IMR-90 (cell line): ENCODE measurements around the gene HOXB9. TPM values are rescaled to one million over a fixed set of nuclear protein-coding genes. Genes with fewer than 3 reads are reported as not detected.
A peak's percentile ranks its signal among the peaks of the same experiment; 100 is the strongest.

ENCODE experiments used
- ATAC-seq: fragments of 200-7000 bp; cut with Tn5 transposase; 2 replicates; pipeline ENCODE4 v1.9.1; 2020; ENCODE audit warnings: low read depth, mild to moderate bottlenecking, moderate library complexity
- BruUV-seq: library from RNA; stranded (reverse); fragments of 400-500 nt; replicated peaks from 2 replicates; lab custom pipeline; 2021; lab: Mats Ljungman, UMichigan
- CTCF ChIA-PET: fragments of 300-600 bp; formaldehyde crosslinking; extraction: SDS; loops from one replicate; lab custom pipeline; 2021; ENCODE audit warnings: antibody characterized with exemption; lab: Yijun Ruan, JAX
- POLR2A ChIA-PET: fragments of 300-600 bp; sonication (Branson Sonifier 250); formaldehyde crosslinking; loops from one replicate; lab custom pipeline; 2022; ENCODE audit warnings: antibody characterized with exemption; ENCODE audit not compliant: unreplicated experiment; lab: Charles Lee
- DNase-seq: peaks from one replicate; pipeline ENCODE4 v3.0.0; 2013
- H2AFZ ChIP-seq: replicated peaks from 2 replicates; pipeline ENCODE3; 2013; ENCODE audit warnings: low read length, mild to moderate bottlenecking; ENCODE audit not compliant: poor library complexity
- H2AK5ac ChIP-seq: 2 replicates; pipeline ENCODE4 v1.6.1; 2013; ENCODE audit warnings: low read depth, low read length, inconsistent platforms
- H2AK9ac ChIP-seq: replicated peaks from 2 replicates; pipeline ENCODE3; 2013; ENCODE audit warnings: mild to moderate bottlenecking, low read depth, low read length, moderate library complexity; ENCODE audit not compliant: poor library complexity
- H2BK120ac ChIP-seq: 2 replicates; pipeline ENCODE4 v1.6.1; 2013; ENCODE audit warnings: low read depth, low read length, inconsistent platforms
- H2BK15ac ChIP-seq: 3 replicates; pipeline ENCODE4 v1.6.1; 2013; ENCODE audit warnings: low read depth, low read length, inconsistent platforms
- H2BK20ac ChIP-seq: 2 replicates; pipeline ENCODE4 v1.6.1; 2013; ENCODE audit warnings: low read depth, mild to moderate bottlenecking, inconsistent platforms, low read length, moderate library complexity
- H2BK5ac ChIP-seq: 2 replicates; pipeline ENCODE4 v1.6.1; 2013; ENCODE audit warnings: mild to moderate bottlenecking, low read depth, low read length, inconsistent platforms; ENCODE audit not compliant: poor library complexity, severe bottlenecking
- H3K14ac ChIP-seq: replicated peaks from 2 replicates; pipeline ENCODE4 v1.6.1; 2013; ENCODE audit warnings: low read depth, low read length, inconsistent platforms
- H3K18ac ChIP-seq: 2 replicates; pipeline ENCODE4 v1.6.1; 2013; ENCODE audit warnings: low read depth, low read length, control low read depth
- H3K23ac ChIP-seq: 2 replicates; pipeline ENCODE4 v1.6.1; 2013; ENCODE audit warnings: low read depth, low read length, inconsistent platforms
- H3K27ac ChIP-seq: 2 replicates; pipeline ENCODE4 v1.5.1; 2013; ENCODE audit warnings: mild to moderate bottlenecking, control low read depth, low read length; ENCODE audit not compliant: insufficient read depth
- H3K27me3 ChIP-seq: 2 replicates; pipeline ENCODE4 v1.6.1; 2013; ENCODE audit warnings: low read length; ENCODE audit not compliant: control insufficient read depth, insufficient read depth
- H3K36me3 ChIP-seq: 2 replicates; pipeline ENCODE4 v1.6.1; 2013; ENCODE audit warnings: low read length, mixed read lengths; ENCODE audit not compliant: control insufficient read depth, insufficient read depth
- H3K4ac ChIP-seq: 2 replicates; pipeline ENCODE4 v1.6.1; 2013; ENCODE audit warnings: low read depth, low read length, inconsistent platforms
- H3K4me1 ChIP-seq: 2 replicates; pipeline ENCODE4 v1.6.1; 2013; ENCODE audit warnings: low read length, mixed read lengths; ENCODE audit not compliant: control insufficient read depth, insufficient read depth
- H3K4me2 ChIP-seq: 2 replicates; pipeline ENCODE4 v1.6.1; 2013; ENCODE audit warnings: low read depth, mild to moderate bottlenecking, control low read depth, low read length, moderate library complexity
- H3K4me3 ChIP-seq: 2 replicates; pipeline ENCODE4 v1.5.1; 2013; ENCODE audit warnings: low read depth, mild to moderate bottlenecking, control low read depth, low read length, moderate library complexity; ENCODE audit not compliant: insufficient read depth
- H3K56ac ChIP-seq: 2 replicates; pipeline ENCODE4 v1.6.1; 2013; ENCODE audit warnings: low read length, inconsistent platforms; ENCODE audit not compliant: insufficient read depth; ENCODE audit errors: extremely low read depth
- H3K79me1 ChIP-seq, 2 experiments: 2 replicates each; pipeline ENCODE4 v1.6.1; 2013; ENCODE audit warnings: low read length in 2 of 2, inconsistent platforms in 1 of 2, low read depth in 1 of 2
- H3K9ac ChIP-seq: 2 replicates; pipeline ENCODE4 v1.6.1; 2013; ENCODE audit warnings: low read depth, low read length, control low read depth
- H3K9me1 ChIP-seq: 2 replicates; pipeline ENCODE4 v1.6.1; 2013; ENCODE audit warnings: low read length, inconsistent platforms; ENCODE audit not compliant: insufficient read depth
- H3K9me3 ChIP-seq: 2 replicates; pipeline ENCODE4 v1.6.1; 2013; ENCODE audit warnings: low read length; ENCODE audit not compliant: control insufficient read depth, insufficient read depth
- H4K20me1 ChIP-seq: 2 replicates; pipeline ENCODE4 v1.6.1; 2013; ENCODE audit warnings: low read length, inconsistent platforms; ENCODE audit not compliant: insufficient read depth
- H4K5ac ChIP-seq: 2 replicates; pipeline ENCODE4 v1.6.1; 2013; ENCODE audit warnings: mild to moderate bottlenecking, low read depth, low read length, control low read depth
- H4K8ac ChIP-seq, 2 experiments: 2 replicates each; pipeline ENCODE4 v1.6.1; 2013; ENCODE audit warnings: low read depth in 2 of 2, low read length in 2 of 2, control low read depth in 1 of 2, inconsistent platforms in 1 of 2
- H4K91ac ChIP-seq: 2 replicates; pipeline ENCODE4 v1.6.1; 2013; ENCODE audit warnings: low read depth, low read length, inconsistent platforms; ENCODE audit not compliant: insufficient read depth
- BHLHE40 ChIP-seq: fragments of 150-350 bp; IDR thresholded peaks from 2 replicates; pipeline ENCODE4 v1.6.1; 2016; ENCODE audit warnings: mild to moderate bottlenecking, low read depth, low read length
- CEBPB ChIP-seq: IDR thresholded peaks from 2 replicates; pipeline ENCODE4 v1.6.1; 2012; ENCODE audit warnings: low read depth, low read length, improper control_type of control experiment
- CHD1 ChIP-seq: IDR thresholded peaks from 2 replicates; pipeline ENCODE4 v1.6.1; 2012; ENCODE audit warnings: low read depth, low read length, improper control_type of control experiment
- FOS ChIP-seq: fragments of 150-350 bp; IDR thresholded peaks from 2 replicates; pipeline ENCODE4 v1.6.1; 2016; ENCODE audit warnings: low read depth, low read length
- MAFK ChIP-seq: IDR thresholded peaks from 2 replicates; pipeline ENCODE4 v1.6.1; 2012; ENCODE audit warnings: low read depth, low read length, improper control_type of control experiment
- MAZ ChIP-seq: IDR thresholded peaks from 2 replicates; pipeline ENCODE4 v1.6.1; 2012; ENCODE audit warnings: low read depth, mild to moderate bottlenecking, low read length, improper control_type of control experiment, moderate library complexity, borderline replicate concordance
- MXI1 ChIP-seq: IDR thresholded peaks from 2 replicates; pipeline ENCODE4 v1.6.1; 2012; ENCODE audit warnings: low read depth, mild to moderate bottlenecking, low read length, moderate library complexity, borderline replicate concordance
- NFE2L2 ChIP-seq: fragments of 150-350 bp; IDR thresholded peaks from 2 replicates; pipeline ENCODE4 v1.6.1; 2016; ENCODE audit warnings: low read depth, mild to moderate bottlenecking, low read length
- POLR2A ChIP-seq: IDR thresholded peaks from 2 replicates; pipeline ENCODE4 v1.6.1; 2012; ENCODE audit warnings: mild to moderate bottlenecking, low read depth, low read length
- RAD21 ChIP-seq: IDR thresholded peaks from 2 replicates; pipeline ENCODE4 v1.6.1; 2012; ENCODE audit warnings: low read length, improper control_type of control experiment
- RCOR1 ChIP-seq: IDR thresholded peaks from 2 replicates; pipeline ENCODE4 v1.6.1; 2012; ENCODE audit warnings: mild to moderate bottlenecking, low read length, improper control_type of control experiment; ENCODE audit not compliant: insufficient replicate concordance
- RFX5 ChIP-seq: IDR thresholded peaks from 2 replicates; pipeline ENCODE4 v1.8.0; 2012; ENCODE audit warnings: low read depth, mild to moderate bottlenecking, low read length, moderate library complexity
- SMC3 ChIP-seq: fragments of 150-350 bp; IDR thresholded peaks from 2 replicates; pipeline ENCODE4 v1.6.1; 2016; ENCODE audit warnings: low read depth, mild to moderate bottlenecking, antibody characterized with exemption, low read length, moderate library complexity
- WGBS, 2 experiments: methylation state at CpG; one replicate each; pipeline versions ENCODE4 v1.1.5 to v1.1.7; 2013; ENCODE audit warnings: missing lambda C conversion rate in 2 of 2; ENCODE audit not compliant: insufficient read length in 1 of 2; ENCODE audit errors: extremely low coverage in 2 of 2; 5-methylcytosine and 5-hydroxymethylcytosine counted together
- dilution Hi-C: fragments of 300-500 bp; cut with HindIII; formaldehyde crosslinking; loops from one replicate; pipeline ENCODE4 v1.14.3; 2018; ENCODE audit warnings: low sequenced_read_pairs; ENCODE audit not compliant: unreplicated experiment
- in situ Hi-C: fragments of 300-500 bp; cut with MboI; formaldehyde crosslinking; loops from 3 replicates; pipeline ENCODE4 v1.14.3; 2019; ENCODE audit warnings: low sequenced_read_pairs, inconsistent platforms, mixed read lengths
- intact Hi-C: fragments of 100-400 bp; cut with micrococcal nuclease; formaldehyde crosslinking; loops from 2 replicates; pipeline ENCODE4 v1.10.0; 2022
- polyA plus RNA-seq, 3 experiments: library from polyadenylated mRNA; depleted of rRNA; stranded (reverse); fragments of >200 nt; gene quantifications; 2 replicates each; pipeline ENCODE4 v1.2.3, GENCODE V29; 2012; ENCODE audit warnings: low replicate concordance in 1 of 3
- total RNA-seq: library from RNA; depleted of rRNA; stranded (reverse); fragments of >200 nt; gene quantifications from 2 replicates; pipeline ENCODE4 v1.2.3, GENCODE V29; 2012
- TF ChIP-seq, protein P1 (sequence below): fragments of 150-350 bp; IDR thresholded peaks from 2 replicates; pipeline ENCODE4 v1.6.1; 2017; ENCODE audit warnings: mild to moderate bottlenecking, antibody characterized with exemption, low read length, low read depth
- TF ChIP-seq, protein P2 (sequence below): fragments of 150-350 bp; IDR thresholded peaks from 2 replicates; pipeline ENCODE4 v1.6.1; 2016; ENCODE audit warnings: low read depth, mild to moderate bottlenecking, low read length, moderate library complexity, borderline replicate concordance
- TF ChIP-seq, protein P3 (sequence below): conservative IDR thresholded peaks from 2 replicates; pipeline ENCODE4 v1.5.1; 2012; ENCODE audit warnings: mild to moderate bottlenecking, low read depth, low read length, improper control_type of control experiment

Gene HOXB9
- total and polyA plus RNA-seq, 2 of the 4 experiments (the other 2 are of a cell fraction) = 0.05 TPM; not detected in 1

DNA sequence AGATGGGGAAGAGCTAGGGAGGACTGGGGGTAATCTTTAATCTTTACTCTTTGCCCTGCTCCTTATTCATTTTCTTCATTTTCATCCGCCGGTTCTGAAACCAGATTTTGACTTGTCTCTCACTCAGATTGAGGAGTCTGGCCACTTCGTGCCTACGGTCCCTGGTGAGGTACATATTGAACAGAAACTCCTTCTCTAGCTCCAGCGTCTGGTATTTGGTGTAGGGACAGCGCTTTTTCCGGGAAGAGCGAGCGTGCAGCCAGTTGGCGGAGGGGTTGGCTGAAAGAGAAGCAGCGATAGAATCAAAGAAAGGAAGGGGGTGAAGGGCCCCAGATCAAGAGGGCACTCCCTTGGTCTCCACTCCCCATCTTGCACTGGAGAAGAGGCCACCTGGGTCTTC is 3.3 kb downstream of the HOXB9 start:
- in situ Hi-C loops (loop anchor here (10.0 kb wide), 1 partner anchor 458 kb away; no protein-coding TSS in a partner anchor), dilution Hi-C loops (no loop called here), intact Hi-C loops (no loop called here)
- no peak overlapping the region for H3K56ac ChIP-seq
- no peak overlapping the region for H3K4me3 ChIP-seq
- H4K20me1 ChIP-seq = peaks cover 13% of the 10 kb centered on the region; the same call in 1 of the 2 replicates
- no peak overlapping the region for H3K4me2 ChIP-seq
- H4K8ac ChIP-seq = no peak overlapping the region
- DNase-seq = no peak
- no peak overlapping the region for H2BK20ac ChIP-seq
- no peak overlapping the region for H3K9ac ChIP-seq
- no peak for ATAC-seq
- H3K9me1 ChIP-seq = no peaks in the 10 kb centered on the region; the same call in 1 of the 2 replicates
- no CpG with 5 or more reads among the region's 11 CpGs for WGBS, 2 experiments
- H2AK5ac ChIP-seq = no peak overlapping the region
- H4K5ac ChIP-seq = no peak overlapping the region
- no peak overlapping the region for H2BK120ac ChIP-seq
- BruUV-seq = no TSS peak
- no peak overlapping the region for H3K27ac ChIP-seq
- H3K4me1 ChIP-seq = no peaks in the 10 kb centered on the region; the same call in 1 of the 2 replicates
- ChIA-PET CTCF (interaction anchor here (0.6 to 1.1 kb wide), 4 partner anchors 10 to 598 kb away, joined by 3 to 4 read pairs (median 3); no protein-coding TSS in a partner anchor), POLR2A (no interaction called here)
- H3K36me3 ChIP-seq = no peaks in the 10 kb centered on the region
- H2BK5ac ChIP-seq = no peak overlapping the region
- no peak for TF ChIP-seq MXI1
- TF ChIP-seq RFX5 = no peak
- no peak for TF ChIP-seq CHD1
- TF ChIP-seq FOS = no peak
- TF ChIP-seq POLR2A = no peak
- no peak for TF ChIP-seq SMC3
- no peak for TF ChIP-seq RCOR1
- TF ChIP-seq, protein P1, sequence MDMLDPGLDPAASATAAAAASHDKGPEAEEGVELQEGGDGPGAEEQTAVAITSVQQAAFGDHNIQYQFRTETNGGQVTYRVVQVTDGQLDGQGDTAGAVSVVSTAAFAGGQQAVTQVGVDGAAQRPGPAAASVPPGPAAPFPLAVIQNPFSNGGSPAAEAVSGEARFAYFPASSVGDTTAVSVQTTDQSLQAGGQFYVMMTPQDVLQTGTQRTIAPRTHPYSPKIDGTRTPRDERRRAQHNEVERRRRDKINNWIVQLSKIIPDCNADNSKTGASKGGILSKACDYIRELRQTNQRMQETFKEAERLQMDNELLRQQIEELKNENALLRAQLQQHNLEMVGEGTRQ = no peak
- TF ChIP-seq, protein P2, sequence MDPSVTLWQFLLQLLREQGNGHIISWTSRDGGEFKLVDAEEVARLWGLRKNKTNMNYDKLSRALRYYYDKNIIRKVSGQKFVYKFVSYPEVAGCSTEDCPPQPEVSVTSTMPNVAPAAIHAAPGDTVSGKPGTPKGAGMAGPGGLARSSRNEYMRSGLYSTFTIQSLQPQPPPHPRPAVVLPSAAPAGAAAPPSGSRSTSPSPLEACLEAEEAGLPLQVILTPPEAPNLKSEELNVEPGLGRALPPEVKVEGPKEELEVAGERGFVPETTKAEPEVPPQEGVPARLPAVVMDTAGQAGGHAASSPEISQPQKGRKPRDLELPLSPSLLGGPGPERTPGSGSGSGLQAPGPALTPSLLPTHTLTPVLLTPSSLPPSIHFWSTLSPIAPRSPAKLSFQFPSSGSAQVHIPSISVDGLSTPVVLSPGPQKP = no peak
- TF ChIP-seq CEBPB = no peak
- no peak for TF ChIP-seq MAZ
- TF ChIP-seq RAD21 = no peak
- no peak for TF ChIP-seq NFE2L2
- TF ChIP-seq, protein P3, sequence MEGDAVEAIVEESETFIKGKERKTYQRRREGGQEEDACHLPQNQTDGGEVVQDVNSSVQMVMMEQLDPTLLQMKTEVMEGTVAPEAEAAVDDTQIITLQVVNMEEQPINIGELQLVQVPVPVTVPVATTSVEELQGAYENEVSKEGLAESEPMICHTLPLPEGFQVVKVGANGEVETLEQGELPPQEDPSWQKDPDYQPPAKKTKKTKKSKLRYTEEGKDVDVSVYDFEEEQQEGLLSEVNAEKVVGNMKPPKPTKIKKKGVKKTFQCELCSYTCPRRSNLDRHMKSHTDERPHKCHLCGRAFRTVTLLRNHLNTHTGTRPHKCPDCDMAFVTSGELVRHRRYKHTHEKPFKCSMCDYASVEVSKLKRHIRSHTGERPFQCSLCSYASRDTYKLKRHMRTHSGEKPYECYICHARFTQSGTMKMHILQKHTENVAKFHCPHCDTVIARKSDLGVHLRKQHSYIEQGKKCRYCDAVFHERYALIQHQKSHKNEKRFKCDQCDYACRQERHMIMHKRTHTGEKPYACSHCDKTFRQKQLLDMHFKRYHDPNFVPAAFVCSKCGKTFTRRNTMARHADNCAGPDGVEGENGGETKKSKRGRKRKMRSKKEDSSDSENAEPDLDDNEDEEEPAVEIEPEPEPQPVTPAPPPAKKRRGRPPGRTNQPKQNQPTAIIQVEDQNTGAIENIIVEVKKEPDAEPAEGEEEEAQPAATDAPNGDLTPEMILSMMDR = no peak
- TF ChIP-seq MAFK = no peak
- TF ChIP-seq BHLHE40 = no peak
- H2AFZ ChIP-seq = no peak overlapping the region
- no peak overlapping the region for H3K23ac ChIP-seq
- H3K18ac ChIP-seq = no peak overlapping the region
- peaks cover 14% of the 10 kb centered on the region for H3K9me3 ChIP-seq
- peak overlapping the region; percentile 70 for H2AK9ac ChIP-seq
- H3K79me1 ChIP-seq = no peaks in the 10 kb centered on the region
- H2BK15ac ChIP-seq = no peak overlapping the region
- H4K91ac ChIP-seq = no peak overlapping the region
- H3K14ac ChIP-seq = no peak overlapping the region
- peaks cover 96% of the 10 kb centered on the region for H3K27me3 ChIP-seq
- no peak overlapping the region for H3K4ac ChIP-seq
